Skeletal muscle cell (primary cell): ENCODE results near the gene CAMK1.

Experiments used
- DNase-seq: peaks from one replicate; pipeline ENCODE4 v3.0.0-alpha.2; 2010; ENCODE audit warnings: low read depth
- H3K4me3 ChIP-seq: 2 replicates; pipeline ENCODE4 v1.5.1; 2011; ENCODE audit warnings: low read depth, mild to moderate bottlenecking, control low read depth, low read length, moderate library complexity

CAMK1 gene

GRCh38 chr3:9769426-9770275 lies at the start of gene CAMK1:
CAMK1 (minus strand) TSS chr3:9769947; CDS start chr3:9767749, 2,198 bp downstream.
- peak within 1 kb of the TSS; percentile 62 for H3K4me3 ChIP-seq
- DNase-seq, result peak; percentile 11

GRCh38 chr3:9818666-9819335 lies 49.1 kb upstream of the CAMK1 start:
- H3K4me3 ChIP-seq, result no peak overlapping the region
- no peak for DNase-seq

GRCh38 chr3:9817436-9817835 lies 47.7 kb upstream of the CAMK1 start:
- DNase-seq, result no peak
- H3K4me3 ChIP-seq, result no peak overlapping the region

- H3K4me3 ChIP-seq, result no peak overlapping the region
- DNase-seq, result no peak
Observed at GRCh38 chr3:9815986-9816385, 46.2 kb upstream of the CAMK1 start.

GRCh38 chr3:9812870-9813483 lies 43.2 kb upstream of the CAMK1 start:
- no peak for DNase-seq
- no peak overlapping the region for H3K4me3 ChIP-seq

GRCh38 chr3:9810846-9811245 lies 41.1 kb upstream of the CAMK1 start:
- no peak for DNase-seq
- peak overlapping the region; percentile 56 for H3K4me3 ChIP-seq

- H3K4me3 ChIP-seq, result peak overlapping the region; percentile 56
- no peak for DNase-seq
Observed at GRCh38 chr3:9810433-9810770, 40.7 kb upstream of the CAMK1 start.

GRCh38 chr3:9809615-9810432 lies 40.1 kb upstream of the CAMK1 start, which contains the start of gene TTLL3:
TTLL3 (plus strand) TSS chr3:9810262; CDS start chr3:9810662, 400 bp downstream.
- peak within 1 kb of the TSS; percentile 56 for H3K4me3 ChIP-seq
- DNase-seq, result no peak

GRCh38 chr3:9809239-9809614 lies 39.5 kb upstream of the CAMK1 start:
- no peak for DNase-seq
- H3K4me3 ChIP-seq, result peak overlapping the region; percentile 56

- DNase-seq, result no peak
- H3K4me3 ChIP-seq, result no peak overlapping the region
Observed at GRCh38 chr3:9808345-9809037, 38.7 kb upstream of the CAMK1 start.

GRCh38 chr3:9807981-9808344 lies 38.2 kb upstream of the CAMK1 start:
- DNase-seq, result no peak
- H3K4me3 ChIP-seq, result no peak overlapping the region

- DNase-seq, result no peak
- no peak overlapping the region for H3K4me3 ChIP-seq
Observed at GRCh38 chr3:9806688-9807589, 37.2 kb upstream of the CAMK1 start.

- H3K4me3 ChIP-seq, result no peak overlapping the region
- DNase-seq, result no peak
Observed at GRCh38 chr3:9806137-9806536, 36.4 kb upstream of the CAMK1 start.

GRCh38 chr3:9804996-9805395 lies 35.2 kb upstream of the CAMK1 start:
- DNase-seq, result no peak
- no peak overlapping the region for H3K4me3 ChIP-seq

- no peak for DNase-seq
- H3K4me3 ChIP-seq, result no peak overlapping the region
Observed at GRCh38 chr3:9803494-9803893, 33.7 kb upstream of the CAMK1 start.

- no peak for DNase-seq
- no peak overlapping the region for H3K4me3 ChIP-seq
Observed at GRCh38 chr3:9800529-9800928, 30.8 kb upstream of the CAMK1 start.

GRCh38 chr3:9797196-9797945 lies 27.6 kb upstream of the CAMK1 start:
- no peak for DNase-seq

GRCh38 chr3:9795207-9795606 lies 25.5 kb upstream of the CAMK1 start:
- no peak overlapping the region for H3K4me3 ChIP-seq
- DNase-seq, result no peak

More at GRCh38 chr3:9797196-9797945, 27.6 kb upstream of the CAMK1 start:
- H3K4me3 ChIP-seq, result no peak overlapping the region
